ENCODE results near the gene MAP4K4. TPM values are rescaled to one million over a fixed set of nuclear protein-coding genes. Genes with fewer than 3 reads are reported as not detected.

Gene MAP4K4
- total RNA-seq, 4 donors from 2014 or later, result 29.6 to 56.6 (median 38.2) TPM

GRCh38 chr2:101818531-101819451 is 121.3 kb downstream of the MAP4K4 start:
- peaks cover 36% of the 10 kb centered on the region for H3K4me1 ChIP-seq
- no peak overlapping the region for H3K4me3 ChIP-seq
- no peaks in the 10 kb centered on the region for H3K9me3 ChIP-seq
- no peak for DNase-seq (ENCODE audit: low spot score in 2 of 2)
- H3K27ac ChIP-seq, result no peak overlapping the region
- no peaks in the 10 kb centered on the region for H3K36me3 ChIP-seq
- TF ChIP-seq POLR2A (IDR thresholded peaks at IDR 0.05) (no peak), EP300 (IDR thresholded peaks at IDR 0.05) (no peak), CTCF (IDR thresholded peaks at IDR 0.05) (no peak), POLR2AphosphoS5 (IDR thresholded peaks at IDR 0.05) (no peak)
- no peaks in the 10 kb centered on the region for H3K27me3 ChIP-seq
- 36% methylated on average over 1 of the region's 1 CpG for WGBS

DNA sequence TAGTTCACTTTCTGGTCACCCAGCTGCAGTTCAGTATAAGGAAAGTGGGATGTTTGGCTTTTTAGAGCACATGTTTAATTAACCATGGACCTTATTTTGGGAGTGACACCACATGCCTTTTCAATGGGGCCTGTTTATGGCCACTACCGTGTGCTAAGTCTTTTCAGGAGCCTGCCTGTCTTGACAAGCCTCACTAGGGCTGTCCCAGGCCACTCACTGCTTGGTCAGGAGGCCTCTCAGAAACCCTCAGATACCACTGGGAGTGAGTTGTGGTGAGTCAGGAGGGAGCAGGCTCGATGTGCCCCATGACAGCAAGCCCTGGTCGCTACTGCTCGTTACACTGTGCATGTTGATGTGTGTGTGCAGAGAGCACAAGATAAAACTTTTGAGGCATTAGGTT is 123.0 kb downstream of the MAP4K4 start:
- Histone ChIP-seq H3K27me3 (no peaks in the 10 kb centered on the region), H3K9me3 (no peaks in the 10 kb centered on the region), H3K27ac (no peak overlapping the region), H3K4me3 (no peak overlapping the region), H3K4me1 (peaks cover 37% of the 10 kb centered on the region), H3K36me3 (peaks cover 4% of the 10 kb centered on the region)
- 80% methylated on average over 4 of the region's 4 CpGs for WGBS
- DNase-seq (ENCODE audit: low spot score in 2 of 2), result no peak
- TF ChIP-seq CTCF (IDR thresholded peaks at IDR 0.05), result no peak
- no peak for TF ChIP-seq EP300 (IDR thresholded peaks at IDR 0.05)
- TF ChIP-seq POLR2A (IDR thresholded peaks at IDR 0.05), result no peak
- TF ChIP-seq POLR2AphosphoS5 (IDR thresholded peaks at IDR 0.05), result no peak

- H3K27me3 ChIP-seq, result no peaks in the 10 kb centered on the region
- peaks cover 37% of the 10 kb centered on the region for H3K4me1 ChIP-seq
- peaks cover 6% of the 10 kb centered on the region for H3K36me3 ChIP-seq
- TF ChIP-seq EP300 (IDR thresholded peaks at IDR 0.05) (no peak), POLR2AphosphoS5 (IDR thresholded peaks at IDR 0.05) (no peak), CTCF (IDR thresholded peaks at IDR 0.05) (no peak), POLR2A (IDR thresholded peaks at IDR 0.05) (no peak)
- no peak for DNase-seq (ENCODE audit: low spot score in 2 of 2)
- H3K4me3 ChIP-seq, result no peak overlapping the region
- no peaks in the 10 kb centered on the region for H3K9me3 ChIP-seq
- WGBS, result 94% methylated on average over 3 of the region's 3 CpGs
- no peak overlapping the region for H3K27ac ChIP-seq
Observed at GRCh38 chr2:101821059-101821805, 123.7 kb downstream of the MAP4K4 start.

DNA sequence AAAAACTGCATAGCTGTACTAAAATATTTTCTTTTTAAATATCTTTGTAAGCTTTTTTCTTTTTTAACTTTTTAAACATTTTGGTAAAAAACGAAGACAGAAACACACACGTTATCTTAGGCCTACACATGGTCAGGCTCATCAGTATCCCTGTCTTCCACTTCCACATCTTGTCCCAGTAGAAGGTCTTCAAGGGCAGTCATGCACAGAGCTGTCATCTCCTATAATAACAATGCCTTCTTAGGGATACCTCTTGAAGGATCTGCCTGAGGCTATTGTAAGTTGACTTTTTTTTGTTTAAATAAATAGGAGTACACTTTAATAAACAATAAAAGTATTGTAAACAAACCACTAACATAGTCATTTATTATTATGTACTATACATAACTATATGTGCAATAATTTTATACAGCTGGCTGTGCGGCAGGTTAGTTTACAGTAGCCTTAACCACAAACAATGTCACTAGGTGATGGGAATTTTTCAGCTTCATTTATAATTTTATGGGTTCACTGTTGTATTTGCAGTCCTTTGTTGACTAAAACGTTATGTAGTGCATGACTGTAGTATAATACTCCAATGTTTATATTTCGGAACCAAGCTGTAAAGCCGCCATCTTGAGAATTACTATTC is 124.4 kb downstream of the MAP4K4 start:
- DNase-seq (ENCODE audit: low spot score in 2 of 2), result no peak
- WGBS, result 86% methylated on average over 6 of the region's 6 CpGs
- TF ChIP-seq POLR2A (IDR thresholded peaks at IDR 0.05), result no peak
- TF ChIP-seq CTCF (IDR thresholded peaks at IDR 0.05), result no peak
- TF ChIP-seq EP300 (IDR thresholded peaks at IDR 0.05), result no peak
- no peak for TF ChIP-seq POLR2AphosphoS5 (IDR thresholded peaks at IDR 0.05)
- Histone ChIP-seq H3K9me3 (no peaks in the 10 kb centered on the region), H3K4me3 (no peak overlapping the region), H3K4me1 (peaks cover 37% of the 10 kb centered on the region), H3K27ac (no peak overlapping the region), H3K27me3 (no peaks in the 10 kb centered on the region), H3K36me3 (peaks cover 7% of the 10 kb centered on the region)

Measured in suprapubic skin (tissue), 4 donors.